ENCODE measurements around the gene PGM1.

DNA sequence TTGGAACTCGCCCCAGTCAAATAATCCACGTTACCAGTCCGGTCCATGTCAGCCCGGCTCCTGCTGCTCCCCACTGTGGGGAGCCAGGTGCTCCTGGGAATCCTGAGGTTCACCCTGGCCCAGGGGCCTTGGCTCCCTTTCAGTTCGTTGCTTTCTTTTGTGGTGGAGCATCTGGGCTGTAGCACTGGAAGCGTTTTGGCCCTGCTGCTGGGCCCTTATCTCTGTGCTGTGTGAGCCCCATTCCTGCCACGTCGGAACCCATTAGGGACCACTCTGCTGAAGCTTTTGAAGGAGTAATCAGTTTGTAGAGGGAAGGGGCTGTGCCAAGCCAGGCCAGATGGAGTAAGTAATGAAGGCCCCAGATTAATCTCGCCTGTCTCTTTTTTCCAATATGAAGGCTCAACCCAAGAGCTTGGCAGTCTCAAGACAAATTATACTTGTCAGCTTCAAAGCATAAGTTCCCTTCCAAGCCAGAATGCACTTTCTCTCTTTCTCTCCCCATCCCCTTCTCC is 82.3 kb downstream of the PGM1 start:
- TF ChIP-seq, protein P1, sequence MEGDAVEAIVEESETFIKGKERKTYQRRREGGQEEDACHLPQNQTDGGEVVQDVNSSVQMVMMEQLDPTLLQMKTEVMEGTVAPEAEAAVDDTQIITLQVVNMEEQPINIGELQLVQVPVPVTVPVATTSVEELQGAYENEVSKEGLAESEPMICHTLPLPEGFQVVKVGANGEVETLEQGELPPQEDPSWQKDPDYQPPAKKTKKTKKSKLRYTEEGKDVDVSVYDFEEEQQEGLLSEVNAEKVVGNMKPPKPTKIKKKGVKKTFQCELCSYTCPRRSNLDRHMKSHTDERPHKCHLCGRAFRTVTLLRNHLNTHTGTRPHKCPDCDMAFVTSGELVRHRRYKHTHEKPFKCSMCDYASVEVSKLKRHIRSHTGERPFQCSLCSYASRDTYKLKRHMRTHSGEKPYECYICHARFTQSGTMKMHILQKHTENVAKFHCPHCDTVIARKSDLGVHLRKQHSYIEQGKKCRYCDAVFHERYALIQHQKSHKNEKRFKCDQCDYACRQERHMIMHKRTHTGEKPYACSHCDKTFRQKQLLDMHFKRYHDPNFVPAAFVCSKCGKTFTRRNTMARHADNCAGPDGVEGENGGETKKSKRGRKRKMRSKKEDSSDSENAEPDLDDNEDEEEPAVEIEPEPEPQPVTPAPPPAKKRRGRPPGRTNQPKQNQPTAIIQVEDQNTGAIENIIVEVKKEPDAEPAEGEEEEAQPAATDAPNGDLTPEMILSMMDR (IDR thresholded peaks at IDR 0.05; ENCODE audit: low read depth, low read length, poor library complexity, severe bottlenecking) = no peak
- no peak for TF ChIP-seq EZH2phosphoT487 (IDR thresholded peaks at IDR 0.05; ENCODE audit: borderline replicate concordance, low read length)
